Non-pigmented ciliary epithelial cell (primary cell): ENCODE measurements around the gene CIZ1.

ENCODE experiments used
- DNase-seq: peaks from one replicate; pipeline ENCODE4 v3.0.0-alpha.2; 2010; ENCODE audit warnings: low read depth

The CIZ1 gene

DNA sequence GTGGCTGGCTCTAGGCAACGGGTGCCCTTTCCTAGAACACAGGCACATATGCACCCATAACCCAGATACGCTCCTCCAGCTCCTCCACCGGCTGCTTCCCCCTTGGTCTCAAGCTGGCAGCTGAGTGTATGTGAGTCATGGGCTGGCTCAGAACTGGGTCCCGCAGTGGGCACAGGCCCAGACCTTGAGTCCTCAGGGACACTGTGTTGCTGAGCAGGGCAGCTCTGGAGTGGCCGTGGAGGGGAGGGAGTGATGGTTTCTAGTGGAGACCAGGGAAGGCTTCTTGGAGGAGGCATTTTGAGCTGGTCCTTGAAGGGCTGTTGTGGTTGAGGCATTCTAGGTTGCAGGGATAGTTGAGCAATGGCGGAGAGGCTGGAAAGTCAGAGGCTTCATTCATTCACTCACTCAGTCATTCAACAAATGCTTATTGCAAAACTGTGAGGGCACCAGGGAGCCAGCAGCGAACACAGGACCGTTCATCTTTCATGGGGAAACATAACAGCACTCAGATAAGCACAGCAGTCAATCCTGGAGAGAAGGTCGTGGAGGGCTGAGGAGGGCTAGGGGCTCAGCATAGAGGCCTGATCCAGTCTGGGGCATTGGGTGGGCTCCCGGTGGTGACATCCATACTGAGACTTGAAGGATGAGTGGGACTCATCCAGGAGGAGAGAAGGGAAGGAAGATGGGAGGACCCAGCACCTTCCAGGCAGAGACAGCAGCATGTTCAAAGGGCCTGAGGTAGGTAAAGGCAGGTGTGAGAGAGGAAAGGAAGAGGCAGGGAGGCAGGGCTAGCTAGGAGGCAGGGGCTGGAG lies 29.0 kb downstream of the CIZ1 start:
- DNase-seq, result no peak

DNA sequence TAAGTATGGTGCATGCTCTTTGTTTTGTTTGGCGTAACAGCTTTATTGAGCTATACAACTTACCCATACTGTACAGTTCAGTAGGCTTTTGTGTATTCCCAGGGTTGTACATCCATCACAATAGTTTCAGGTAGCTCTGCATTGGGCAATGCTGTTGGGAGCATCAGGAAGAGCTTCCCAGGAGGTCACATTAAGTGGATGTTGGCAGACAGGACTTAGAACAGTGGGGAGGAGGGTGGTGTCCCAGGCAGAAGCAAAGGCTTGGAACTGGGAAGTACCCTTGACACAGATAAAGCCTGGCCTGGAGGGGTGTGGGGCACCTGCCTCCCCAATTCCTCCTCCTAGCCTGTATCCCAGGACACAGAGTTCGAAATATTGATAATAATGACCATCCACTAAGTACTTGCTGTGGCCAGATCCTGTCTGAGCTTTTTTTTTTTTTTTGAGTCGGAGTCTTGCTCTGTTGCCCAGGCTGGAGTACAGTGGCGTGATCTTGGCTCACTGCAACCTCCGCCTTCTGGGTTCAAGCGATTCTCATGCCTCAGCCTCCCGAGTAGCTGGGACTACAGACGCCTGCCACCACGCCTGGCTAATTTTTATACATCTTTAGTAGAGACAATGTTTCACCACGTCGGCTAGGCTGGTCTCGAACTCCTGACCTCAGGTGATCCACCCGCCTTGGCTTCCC lies 30.0 kb downstream of the CIZ1 start:
- DNase-seq, result no peak

DNA sequence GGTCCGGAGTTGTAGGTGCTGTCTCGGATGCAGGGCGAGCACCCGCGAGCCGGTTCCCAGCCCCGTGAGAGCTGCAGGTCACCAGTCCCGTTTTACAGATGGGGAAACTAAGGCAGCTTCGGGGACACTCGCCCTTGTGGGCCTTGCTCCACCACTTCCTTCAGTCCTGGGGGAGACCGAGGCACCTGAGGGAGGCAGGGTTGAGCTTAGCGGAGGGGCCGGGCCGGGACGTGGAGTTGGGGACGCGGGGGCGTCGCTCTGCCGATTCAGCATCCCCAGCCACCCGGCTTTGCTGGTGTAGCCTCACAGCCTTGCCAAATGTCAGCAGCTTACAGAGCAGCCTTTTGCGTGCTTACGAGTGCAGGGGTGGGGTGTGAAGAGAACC lies 30.8 kb downstream of the CIZ1 start:
- no peak for DNase-seq

DNA sequence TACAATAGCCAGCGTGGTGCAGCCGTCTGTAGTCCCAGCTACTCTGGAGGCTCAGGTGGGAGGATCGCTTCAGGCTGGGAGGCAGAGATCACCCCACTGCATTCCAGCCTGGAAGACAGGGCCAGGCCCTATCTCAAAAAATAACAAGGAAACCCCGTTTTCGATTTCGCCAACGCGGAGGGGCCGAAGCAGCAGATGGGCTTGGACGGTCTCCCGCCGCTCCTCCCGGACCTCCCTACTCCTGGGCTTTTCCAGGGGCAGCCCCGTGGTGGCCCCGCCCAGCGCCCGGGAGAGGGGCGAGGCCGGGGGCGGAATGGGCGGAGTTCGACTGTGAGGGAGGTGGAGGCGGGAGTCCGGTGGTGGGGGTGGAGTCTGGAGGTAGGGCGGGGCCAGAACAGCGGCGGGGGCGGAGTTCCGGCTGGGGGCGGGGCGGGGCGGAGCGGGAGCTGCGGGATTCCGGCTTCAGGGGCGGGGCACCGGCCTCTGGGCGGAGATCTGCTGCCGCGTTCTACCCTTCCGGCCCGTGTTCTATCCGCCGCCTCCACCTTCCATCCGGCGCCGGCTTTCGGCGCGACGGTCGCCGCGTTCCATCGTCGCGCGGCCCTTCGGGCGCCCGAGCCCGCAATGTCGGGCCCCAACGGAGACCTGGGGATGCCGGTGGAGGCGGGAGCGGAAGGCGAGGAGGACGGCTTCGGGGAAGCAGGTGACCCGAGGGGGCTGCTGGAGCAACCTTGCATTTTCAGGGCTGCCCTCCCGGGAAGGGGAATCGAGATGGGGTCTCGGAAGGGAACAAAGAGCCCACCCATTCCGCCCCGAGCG lies 31.4 kb downstream of the CIZ1 start, which contains the start of gene BBLN:
Gene BBLN, plus strand, starts transcription at position 482 of the 819 bp plus-strand sequence. Its CDS starts 143 bp downstream, at position 625.
- DNase-seq, result peak; percentile 36

DNA sequence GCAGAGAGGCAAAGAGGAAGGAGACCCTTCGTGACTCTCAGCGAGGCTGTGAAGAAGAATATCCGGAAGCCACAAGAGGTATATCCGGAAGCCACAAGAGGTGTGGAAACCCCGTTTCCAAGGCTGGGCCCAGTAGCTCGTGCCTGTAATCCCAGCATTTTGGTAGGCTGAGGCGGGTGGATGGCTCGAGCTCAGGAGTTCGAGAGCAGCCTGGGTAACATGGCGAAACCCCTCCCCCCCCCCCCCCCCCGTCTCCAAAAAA lies 31.9 kb downstream of the CIZ1 start:
- DNase-seq, result no peak

DNA sequence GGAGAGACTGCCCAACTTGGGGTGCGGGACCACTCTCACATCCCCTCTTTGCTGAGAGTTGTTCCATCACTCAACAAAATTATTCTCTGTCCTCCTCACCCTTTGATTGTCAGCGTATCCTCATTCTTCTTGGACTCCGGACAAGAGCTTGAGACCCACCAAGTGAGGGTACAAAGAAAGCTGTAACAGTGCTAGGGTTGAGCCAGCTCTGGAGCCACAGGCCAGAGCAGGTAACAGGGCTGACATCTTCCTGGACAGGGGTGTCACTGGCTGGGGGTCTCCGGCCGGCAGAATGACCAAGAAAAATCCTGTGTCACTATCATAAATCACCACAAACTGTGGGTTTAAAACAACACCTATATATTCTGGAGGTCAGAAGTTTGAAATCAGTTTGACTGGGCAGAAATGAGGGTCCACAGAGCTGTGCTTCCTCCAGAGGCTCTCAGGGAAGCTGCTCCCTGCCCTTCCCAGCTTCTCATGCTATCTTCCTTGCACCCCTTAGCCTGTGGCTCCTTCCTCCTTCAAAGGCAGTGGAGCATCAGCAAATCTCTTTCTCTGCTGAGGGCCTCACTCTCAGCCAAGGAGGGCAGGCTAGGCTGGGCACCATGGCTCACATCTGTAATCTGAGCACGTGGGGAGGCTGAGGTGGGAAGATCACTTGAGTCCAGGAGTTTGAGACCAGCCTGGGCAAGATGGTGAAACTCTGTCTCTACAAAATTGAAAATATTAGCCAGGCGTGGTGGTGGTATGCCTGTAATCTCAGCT lies 35.5 kb downstream of the CIZ1 start:
- no peak for DNase-seq

DNA sequence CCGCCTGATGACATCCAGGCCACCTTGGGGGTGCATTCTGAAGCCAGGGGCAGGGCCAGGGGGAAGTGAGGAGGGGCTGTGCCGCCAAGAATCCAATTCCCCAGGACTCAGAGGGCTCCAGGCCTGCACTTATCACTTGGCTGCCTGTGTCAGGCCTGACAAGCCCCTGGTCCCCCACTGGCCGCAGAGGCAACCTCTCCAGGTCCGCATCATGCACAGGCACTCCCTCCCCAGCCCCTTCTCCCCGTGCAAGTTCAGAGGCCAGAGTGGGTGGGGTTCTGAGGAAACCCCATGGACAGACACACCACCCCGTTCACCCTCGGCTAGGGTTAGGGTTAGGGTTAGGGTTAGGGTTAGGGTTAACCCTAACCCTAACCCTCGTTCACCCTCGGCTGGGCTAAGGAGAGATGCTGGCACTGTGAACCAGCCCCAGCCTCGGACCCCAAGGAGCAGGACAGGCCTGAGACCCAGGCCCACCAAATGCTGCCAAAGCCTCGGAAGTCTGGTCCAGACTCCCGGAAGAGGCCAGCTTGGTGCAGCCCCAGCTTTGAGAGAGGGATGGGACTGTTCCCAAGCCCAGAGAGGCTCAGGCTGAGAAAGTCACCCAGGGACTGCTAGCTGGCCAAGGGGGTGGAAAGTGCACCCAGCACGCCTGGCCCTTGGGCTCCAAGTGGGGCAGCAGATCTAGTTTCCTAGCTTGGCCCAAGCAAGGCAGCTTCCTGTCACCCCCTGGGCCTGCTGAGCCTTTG lies 37.3 kb downstream of the CIZ1 start:
- no peak for DNase-seq

DNA sequence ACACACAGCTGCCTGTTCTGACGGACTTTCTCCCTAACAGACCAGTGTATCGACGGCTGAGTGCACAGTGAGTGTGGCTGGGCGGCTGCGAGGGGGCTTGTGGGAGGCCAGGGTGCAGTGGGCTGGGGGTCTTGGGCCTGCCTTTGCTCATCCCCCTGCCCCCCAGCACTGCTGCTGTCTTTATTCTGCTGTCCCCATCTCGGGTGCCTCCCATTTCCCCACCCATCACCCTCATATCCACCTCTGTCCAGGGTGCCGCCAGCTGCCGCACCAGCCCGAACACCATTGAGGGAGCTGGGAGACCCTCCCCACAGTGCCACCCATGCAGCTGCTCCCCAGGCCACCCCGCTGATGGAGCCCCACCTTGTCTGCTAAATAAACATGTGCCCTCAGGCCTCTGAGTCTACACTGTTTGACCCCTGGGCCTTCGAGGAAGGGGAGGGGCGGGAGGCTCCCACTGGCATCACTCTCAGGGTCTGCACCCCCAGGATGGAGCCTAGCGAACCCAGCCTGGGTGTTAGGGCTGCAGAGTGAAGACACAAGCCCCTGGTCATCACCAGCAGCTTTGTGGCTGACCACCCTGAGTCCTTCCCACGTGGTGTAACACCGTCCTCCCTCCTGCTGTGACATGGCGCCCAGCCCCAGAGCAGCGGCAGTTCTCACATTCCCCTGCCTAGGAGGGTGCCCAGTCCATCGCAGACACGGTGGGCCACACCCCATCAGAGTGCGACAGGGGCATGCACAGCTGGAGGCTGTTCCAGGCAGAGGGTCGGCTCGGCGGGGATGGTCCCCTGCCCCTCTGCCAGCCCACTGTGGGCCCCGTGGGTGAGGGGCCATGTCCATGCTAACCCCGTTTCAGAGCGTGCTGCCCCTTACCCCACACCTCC lies 38.1 kb downstream of the CIZ1 start:
- no peak for DNase-seq

DNA sequence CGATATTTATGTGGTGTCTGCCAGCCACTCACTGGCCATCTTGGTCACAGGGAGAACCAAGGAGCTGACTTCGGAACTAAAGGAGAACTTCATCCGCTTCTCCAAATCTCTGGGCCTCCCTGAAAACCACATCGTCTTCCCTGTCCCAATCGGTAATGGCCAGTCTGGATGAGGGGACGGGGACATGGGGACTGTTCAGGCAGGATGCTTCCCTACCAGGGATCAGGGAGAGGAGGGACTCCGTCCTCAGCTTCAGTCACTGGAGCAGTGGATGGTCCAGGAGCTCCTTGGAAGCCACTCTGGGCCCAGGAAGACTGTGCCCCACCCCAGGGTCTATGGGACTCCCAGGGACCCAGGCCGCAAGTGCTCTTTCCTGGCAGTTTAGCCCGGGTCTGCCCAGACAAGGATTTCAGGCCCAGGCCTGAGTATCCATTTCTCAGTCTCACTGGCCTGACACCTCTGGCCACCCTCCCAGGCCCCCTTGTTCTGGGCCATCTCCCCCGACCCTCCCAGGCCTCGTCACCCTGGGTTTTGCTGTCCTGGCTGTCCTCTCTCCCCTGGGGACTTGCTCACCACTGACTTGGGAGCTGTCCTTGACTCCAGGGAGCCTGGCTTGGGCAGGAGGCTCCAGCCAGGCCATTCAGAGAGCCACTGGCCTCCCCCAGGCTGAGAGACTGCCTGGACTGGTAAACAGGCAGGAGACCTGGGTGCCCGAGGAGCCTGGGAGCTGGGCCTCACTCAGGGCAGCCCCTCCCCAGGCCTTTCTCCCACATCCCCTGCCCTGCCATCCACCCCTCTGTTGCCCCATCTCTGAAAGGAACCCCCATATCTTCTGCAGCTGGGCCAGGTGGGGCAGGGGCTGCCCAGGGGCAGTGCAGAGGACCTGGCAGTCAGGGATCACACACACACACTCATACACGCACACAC lies 39.0 kb downstream of the CIZ1 start:
- DNase-seq, result no peak

DNA sequence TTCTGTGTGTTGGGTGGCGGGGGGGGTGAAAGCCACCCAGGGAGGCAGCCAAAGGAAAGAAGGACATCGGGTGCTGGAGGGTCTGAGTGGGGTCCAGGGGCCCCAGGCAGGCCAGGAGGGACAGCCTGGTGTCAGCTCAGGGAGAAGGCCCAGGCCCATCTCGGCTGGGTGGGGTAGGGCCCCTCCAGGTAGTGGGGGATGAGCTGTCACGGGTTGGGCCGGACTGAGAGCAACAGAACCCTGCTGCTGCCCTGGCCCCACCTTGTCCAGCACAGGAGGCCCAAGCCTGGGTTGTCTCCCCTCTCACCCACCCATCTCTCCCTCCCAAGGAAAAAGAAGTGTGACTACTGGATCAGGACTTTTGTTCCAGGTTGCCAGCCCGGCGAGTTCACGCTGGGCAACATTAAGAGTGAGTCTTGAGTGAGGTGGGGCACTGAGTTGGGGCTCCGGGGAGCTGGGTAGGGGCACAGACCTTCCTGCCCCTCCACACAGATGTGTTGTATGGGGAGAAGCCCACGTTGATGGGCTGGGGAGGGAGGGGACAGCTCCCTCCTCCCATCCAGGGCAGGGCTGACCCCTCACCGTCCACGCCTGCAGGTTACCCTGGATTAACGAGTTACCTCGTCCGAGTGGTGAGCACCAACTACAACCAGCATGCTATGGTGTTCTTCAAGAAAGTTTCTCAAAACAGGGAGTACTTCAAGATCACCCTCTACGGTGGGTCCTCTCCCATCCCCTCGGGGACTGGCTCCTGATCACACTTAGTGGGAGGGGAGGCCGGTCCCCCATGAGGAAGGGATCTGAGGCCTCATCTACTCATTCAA lies 39.9 kb downstream of the CIZ1 start:
- no peak for DNase-seq

DNA sequence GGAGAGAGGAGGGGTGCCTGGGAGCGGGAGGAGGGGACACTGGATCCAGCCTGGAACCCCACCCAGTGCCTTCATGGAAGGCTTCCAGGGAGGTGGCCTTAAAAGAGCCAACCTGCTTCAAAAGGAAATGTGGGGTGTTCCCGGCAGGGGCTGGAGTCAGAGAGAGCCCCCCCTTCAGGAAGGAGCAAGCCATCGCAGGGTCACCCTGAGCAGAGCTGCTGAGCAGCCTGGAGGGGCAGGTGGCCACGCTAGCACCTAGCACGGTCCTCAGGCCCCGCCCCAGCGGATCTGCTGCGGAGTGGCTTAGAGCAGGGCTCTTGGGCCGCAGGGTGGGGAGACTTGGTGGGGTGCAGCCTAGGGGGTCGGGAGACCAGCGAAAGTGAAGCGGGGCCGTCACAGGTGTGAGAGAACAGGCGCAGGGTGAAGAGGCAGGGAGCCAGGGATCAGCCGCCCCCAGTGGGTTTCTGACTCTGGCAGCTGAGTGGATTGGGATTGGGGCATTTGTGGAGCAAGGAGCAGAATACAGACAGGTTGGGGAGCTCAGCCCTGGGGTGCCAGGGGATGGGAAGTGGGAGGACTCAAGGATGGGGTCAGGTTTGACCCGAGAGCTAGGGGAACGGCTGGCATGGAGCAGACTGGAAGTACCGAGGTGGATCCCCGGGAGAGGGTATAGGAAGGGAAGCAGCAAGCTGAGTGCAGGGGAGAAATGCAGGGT lies 40.6 kb downstream of the CIZ1 start:
- DNase-seq, result no peak

DNA sequence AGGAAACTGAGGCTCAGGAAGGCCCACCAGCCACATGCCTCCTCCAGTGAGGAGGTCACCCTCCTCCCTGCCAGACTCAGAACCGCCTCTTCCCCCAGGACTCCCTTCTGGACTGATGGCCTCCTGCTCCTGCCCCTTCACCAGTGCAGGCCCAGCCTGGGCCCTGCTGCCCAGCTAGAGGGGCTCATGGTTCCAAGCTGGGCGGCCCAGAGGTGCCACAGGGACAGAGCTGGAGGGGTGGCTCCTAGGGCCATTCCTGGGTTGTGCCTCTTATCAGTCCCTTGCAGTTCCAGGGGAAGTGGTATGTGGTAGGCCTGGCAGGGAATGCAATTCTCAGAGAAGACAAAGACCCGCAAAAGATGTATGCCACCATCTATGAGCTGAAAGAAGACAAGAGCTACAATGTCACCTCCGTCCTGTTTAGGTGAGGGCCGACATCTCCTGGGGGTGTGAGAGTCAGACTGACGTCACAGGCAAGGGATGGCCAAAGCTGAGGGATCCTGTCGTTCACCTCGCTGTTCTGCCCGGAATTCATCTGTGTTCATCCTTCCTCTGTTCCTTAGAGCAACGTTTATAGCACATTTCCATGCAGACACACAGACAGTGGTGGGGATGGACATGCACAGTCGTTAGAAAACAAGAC lies 41.3 kb downstream of the CIZ1 start:
- no peak for DNase-seq

DNA sequence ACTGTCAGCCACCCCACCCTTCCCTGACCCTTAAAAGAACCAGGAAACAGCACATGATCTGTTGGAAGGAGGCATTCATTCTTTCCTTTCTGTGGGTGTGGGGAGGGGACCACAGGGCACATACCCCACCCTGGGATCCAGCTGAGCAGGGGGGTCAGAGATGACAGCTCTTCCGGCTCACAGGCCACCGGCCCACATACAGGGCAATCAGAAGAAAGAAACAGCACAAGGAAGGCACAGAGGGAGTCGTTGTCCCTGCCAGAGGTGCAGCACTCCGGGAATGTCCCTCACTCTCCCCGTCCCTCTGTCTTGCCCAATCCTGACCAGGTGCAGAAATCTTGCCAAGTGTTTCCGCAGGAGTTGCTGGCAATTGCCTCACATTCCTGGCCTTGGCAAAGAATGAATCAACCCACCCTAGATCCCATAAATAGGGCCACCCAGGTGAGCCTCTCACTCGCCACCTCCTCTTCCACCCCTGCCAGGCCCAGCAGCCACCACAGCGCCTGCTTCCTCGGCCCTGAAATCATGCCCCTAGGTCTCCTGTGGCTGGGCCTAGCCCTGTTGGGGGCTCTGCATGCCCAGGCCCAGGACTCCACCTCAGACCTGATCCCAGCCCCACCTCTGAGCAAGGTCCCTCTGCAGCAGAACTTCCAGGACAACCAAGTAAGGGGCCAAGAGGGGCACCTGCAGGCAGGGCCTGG lies 42.2 kb downstream of the CIZ1 start, which contains the start of gene LCN2:
Gene LCN2, plus strand, starts transcription at position 453 of the 701 bp plus-strand sequence. Its CDS starts 73 bp downstream, at position 526.
- DNase-seq, result no peak

DNA sequence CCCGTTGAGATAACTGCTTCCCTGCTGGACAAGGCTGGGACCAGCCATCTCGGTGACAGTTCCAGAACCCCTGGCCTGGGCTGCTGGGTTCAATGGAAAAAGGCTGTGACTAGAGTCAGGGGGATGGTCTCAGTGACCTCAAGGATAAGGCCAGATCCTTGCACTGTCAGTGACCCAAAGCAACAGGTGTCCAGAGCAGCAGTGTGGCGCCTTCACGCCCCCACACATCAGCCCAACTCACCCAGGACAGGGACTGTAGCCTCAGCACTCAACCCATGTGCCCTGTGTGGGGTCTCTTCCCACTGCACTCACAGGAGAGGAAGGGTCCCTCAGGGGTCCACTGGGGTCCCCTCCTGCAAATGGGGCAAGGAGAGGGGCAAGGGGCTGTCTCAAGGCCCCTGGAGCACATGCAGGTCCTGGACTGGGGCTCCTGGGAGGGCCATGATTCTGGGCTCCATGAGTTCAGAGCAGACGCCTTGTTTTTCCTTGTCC lies 42.8 kb downstream of the CIZ1 start:
- no peak for DNase-seq

DNA sequence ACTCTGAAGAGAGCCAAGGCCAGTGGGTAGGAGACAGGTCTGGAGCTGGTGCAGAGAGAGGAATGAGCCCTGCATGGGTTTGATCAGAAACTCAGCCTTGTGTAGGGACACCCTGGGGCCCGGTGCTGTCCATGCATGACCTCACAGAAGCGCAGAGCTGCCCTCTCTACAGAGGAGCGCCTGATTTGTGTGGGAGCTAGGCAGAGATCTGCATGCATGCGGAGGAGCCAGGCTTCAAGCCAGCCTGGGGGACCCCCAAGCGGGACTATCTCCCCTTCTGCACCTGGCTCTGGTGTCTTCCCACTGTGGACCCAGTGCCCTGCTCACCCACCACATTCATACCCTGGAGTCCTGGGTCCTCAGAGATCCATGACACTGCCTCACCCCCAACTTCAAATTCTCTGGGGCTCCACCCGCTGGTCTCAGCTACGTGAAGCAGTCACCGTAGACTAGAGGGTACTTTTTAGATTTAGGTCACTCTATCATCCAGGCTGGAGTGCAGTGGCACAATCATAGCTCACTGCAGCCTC lies 44.7 kb downstream of the CIZ1 start:
- DNase-seq, result no peak

DNA sequence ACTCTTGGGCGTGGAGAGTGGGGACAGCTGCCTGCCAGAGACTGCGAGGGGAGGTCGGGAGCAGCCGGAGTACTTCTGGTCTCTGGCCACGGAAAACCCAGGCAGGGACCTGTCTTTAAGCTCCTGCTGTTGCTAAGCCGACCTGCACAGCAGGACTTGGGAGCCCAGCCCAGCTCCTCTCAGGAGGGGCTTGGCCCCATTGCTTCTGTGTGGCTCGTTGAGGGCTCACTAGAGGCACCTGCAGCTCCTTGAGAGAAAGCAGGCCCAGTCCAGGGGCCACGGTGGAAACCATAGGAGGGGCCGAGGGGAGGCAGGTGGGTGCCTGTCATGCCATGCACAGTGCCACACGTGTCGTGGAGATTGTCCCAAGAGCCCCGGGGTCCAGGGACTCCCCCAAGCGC lies 45.4 kb downstream of the CIZ1 start:
- DNase-seq, result no peak
